HUES48 (cell line): Measurements from ENCODE around the gene SPDYE1.
A peak's percentile ranks its signal among the peaks of the same experiment; 100 is the strongest.
"Not testable (repeated sequence)": the region's sequence is repeated elsewhere in the genome, so short reads cannot be mapped to it uniquely, and the experiment has no call there.

Source experiments
- H3K27ac ChIP-seq: one replicate; pipeline ENCODE4 v1.7.0; 2013; ENCODE audit warnings: low read depth, low read length, inconsistent platforms
- H3K27me3 ChIP-seq: 2 replicates; pipeline ENCODE4 v1.6.1; 2013; ENCODE audit warnings: mild to moderate bottlenecking, low read length; ENCODE audit not compliant: control insufficient read depth, insufficient read depth
- H3K36me3 ChIP-seq: 2 replicates; pipeline ENCODE4 v1.6.1; 2013; ENCODE audit warnings: low read length; ENCODE audit not compliant: control insufficient read depth, insufficient read depth
- H3K4me1 ChIP-seq: 2 replicates; pipeline ENCODE4 v1.6.1; 2013; ENCODE audit warnings: mild to moderate bottlenecking, low read length; ENCODE audit not compliant: control insufficient read depth, insufficient read depth
- H3K4me3 ChIP-seq: 2 replicates; pipeline ENCODE4 v1.5.1; 2013; ENCODE audit warnings: mild to moderate bottlenecking, low read depth, low read length
- H3K9ac ChIP-seq: 2 replicates; pipeline ENCODE4 v1.6.1; 2013; ENCODE audit warnings: mild to moderate bottlenecking, low read depth, low read length, moderate library complexity
- H3K9me3 ChIP-seq: 2 replicates; pipeline ENCODE4 v1.6.1; 2013; ENCODE audit warnings: low read length; ENCODE audit not compliant: control insufficient read depth, insufficient read depth

Gene SPDYE1

GRCh38 chr7:44012081-44012480, 14.4 kb downstream of the SPDYE1 start:
- H3K27me3 ChIP-seq, H3K27ac ChIP-seq, H3K4me1 ChIP-seq, H3K4me3 ChIP-seq, H3K9ac ChIP-seq, H3K9me3 ChIP-seq, H3K36me3 ChIP-seq: not testable (repeated sequence)

GRCh38 chr7:44015090-44015489, 17.4 kb downstream of the SPDYE1 start:
- H3K9ac ChIP-seq, H3K4me3 ChIP-seq, H3K9me3 ChIP-seq, H3K4me1 ChIP-seq, H3K36me3 ChIP-seq, H3K27ac ChIP-seq, H3K27me3 ChIP-seq: not testable (repeated sequence)

- not testable (repeated sequence) for H3K36me3 ChIP-seq, H3K4me1 ChIP-seq, H3K27me3 ChIP-seq, H3K9me3 ChIP-seq
- H3K9ac ChIP-seq = peak overlapping the region; percentile 67
- peak overlapping the region; percentile 60 for H3K27ac ChIP-seq
- peak overlapping the region; percentile 88 for H3K4me3 ChIP-seq
Measured at GRCh38 chr7:44018857-44019807, 21.4 kb downstream of the SPDYE1 start.

- H3K36me3 ChIP-seq, H3K9ac ChIP-seq, H3K27ac ChIP-seq, H3K4me3 ChIP-seq, H3K27me3 ChIP-seq, H3K4me1 ChIP-seq, H3K9me3 ChIP-seq: not testable (repeated sequence)
Measured at GRCh38 chr7:44019825-44020224, 22.1 kb downstream of the SPDYE1 start.

GRCh38 chr7:44022069-44022468, 24.4 kb downstream of the SPDYE1 start:
- H3K27ac ChIP-seq, H3K36me3 ChIP-seq: not testable (repeated sequence)

GRCh38 chr7:44022796-44023467, 25.2 kb downstream of the SPDYE1 start:
- not testable (repeated sequence) for H3K4me1 ChIP-seq, H3K9me3 ChIP-seq, H3K27me3 ChIP-seq, H3K9ac ChIP-seq, H3K4me3 ChIP-seq, H3K27ac ChIP-seq, H3K36me3 ChIP-seq

More at GRCh38 chr7:44022069-44022468, 24.4 kb downstream of the SPDYE1 start:
- H3K4me1 ChIP-seq, H3K4me3 ChIP-seq, H3K27me3 ChIP-seq, H3K9me3 ChIP-seq, H3K9ac ChIP-seq: not testable (repeated sequence)

GRCh38 chr7:44029433-44029832, 31.7 kb downstream of the SPDYE1 start:
- not testable (repeated sequence) for H3K9me3 ChIP-seq, H3K4me3 ChIP-seq, H3K9ac ChIP-seq, H3K27me3 ChIP-seq, H3K4me1 ChIP-seq, H3K36me3 ChIP-seq, H3K27ac ChIP-seq

GRCh38 chr7:44030029-44030428, 32.3 kb downstream of the SPDYE1 start:
- not testable (repeated sequence) for H3K9ac ChIP-seq, H3K4me3 ChIP-seq, H3K27me3 ChIP-seq, H3K27ac ChIP-seq, H3K4me1 ChIP-seq, H3K36me3 ChIP-seq, H3K9me3 ChIP-seq

- H3K4me1 ChIP-seq, H3K9me3 ChIP-seq, H3K9ac ChIP-seq, H3K27me3 ChIP-seq, H3K4me3 ChIP-seq, H3K27ac ChIP-seq, H3K36me3 ChIP-seq: not testable (repeated sequence)
Measured at GRCh38 chr7:44031319-44031718, 33.6 kb downstream of the SPDYE1 start.

GRCh38 chr7:44032031-44032430, 34.3 kb downstream of the SPDYE1 start:
- not testable (repeated sequence) for H3K9me3 ChIP-seq, H3K4me3 ChIP-seq, H3K9ac ChIP-seq, H3K27me3 ChIP-seq, H3K27ac ChIP-seq, H3K4me1 ChIP-seq, H3K36me3 ChIP-seq

GRCh38 chr7:44033971-44034844, 36.5 kb downstream of the SPDYE1 start:
- not testable (repeated sequence) for H3K27ac ChIP-seq, H3K9ac ChIP-seq, H3K4me3 ChIP-seq, H3K9me3 ChIP-seq, H3K27me3 ChIP-seq, H3K4me1 ChIP-seq, H3K36me3 ChIP-seq
